K562 (cell line): ENCODE data around the gene GAS2L1. TPM values are rescaled to one million over a fixed set of nuclear protein-coding genes. Genes with fewer than 3 reads are reported as not detected.

Experiments
- CHD4 ChIP-seq: fragments of 200-600 bp; sonication (generic); IDR thresholded peaks from 3 replicates; pipeline ENCODE4 v1.6.1; 2012; ENCODE audit warnings: low read depth, mild to moderate bottlenecking, mixed read lengths, low read length, inconsistent platforms; ENCODE audit not compliant: insufficient read depth, insufficient replicate concordance, poor library complexity, severe bottlenecking
- CTBP1 ChIP-seq: fragments of 450-650 bp; IDR thresholded peaks from 2 replicates; pipeline ENCODE4 v1.6.1; 2016; ENCODE audit warnings: borderline replicate concordance
- DPF2 ChIP-seq: fragments of 450-650 bp; IDR thresholded peaks from 2 replicates; pipeline ENCODE4 v1.6.1; 2016
- ELF4 ChIP-seq: fragments of 450-650 bp; formaldehyde crosslinking; IDR thresholded peaks from 2 replicates; pipeline ENCODE4 v1.4.0; 2022; ENCODE audit warnings: missing genetic modification characterization
- KAT7 ChIP-seq: sonication (generic); formaldehyde crosslinking; IDR thresholded peaks from 2 replicates; pipeline ENCODE4 v1.8.0; 2022; ENCODE audit warnings: missing genetic modification reagents, mild to moderate bottlenecking, borderline replicate concordance
- NCOR1 ChIP-seq: fragments of 450-650 bp; IDR thresholded peaks from 2 replicates; pipeline ENCODE4 v1.6.1; 2016; ENCODE audit warnings: mild to moderate bottlenecking, moderate library complexity
- NONO ChIP-seq, 2 experiments: fragments of 200-400 bp in 1 of 2; fragments of 450-650 bp in 1 of 2; formaldehyde crosslinking in 1 of 2; IDR thresholded peaks; 2 replicates each; pipeline ENCODE4 v1.6.1; 2017; ENCODE audit warnings: low read depth in 2 of 2, mild to moderate bottlenecking in 2 of 2, moderate library complexity in 2 of 2, low read length in 1 of 2
- NR3C1 ChIP-seq: sonication (generic); formaldehyde crosslinking; IDR thresholded peaks from 2 replicates; pipeline ENCODE4 v1.8.1; 2022; ENCODE audit warnings: missing genetic modification reagents
- RCOR1 ChIP-seq, 2 experiments: IDR thresholded peaks; 2 replicates each; pipeline ENCODE4 v1.6.1; 2012; ENCODE audit warnings: low read depth in 2 of 2, low read length in 2 of 2, borderline replicate concordance in 1 of 2, improper control_type of control experiment in 1 of 2
- RFX5 ChIP-seq: IDR thresholded peaks from 2 replicates; pipeline ENCODE4 v1.6.1; 2011; ENCODE audit warnings: low read depth, mild to moderate bottlenecking, improper control_type of control experiment, low read length
- TAF9B ChIP-seq: fragments of 450-650 bp; IDR thresholded peaks from 2 replicates; pipeline ENCODE4 v1.6.1; 2018; ENCODE audit warnings: mild to moderate bottlenecking; ENCODE audit not compliant: partially characterized antibody
- polyA plus RNA-seq, 8 experiments: library from polyadenylated mRNA; depleted of rRNA in 4 of 8; stranded (reverse) in 5 of 8; unstranded in 3 of 8; fragments of >200 nt; fragmentation: Nextera tagmentation in 2 of 8; fragmentation: Illumina TruSeq in 1 of 8; extraction: Ambion mirVana in 2 of 8; extraction: Trizol in 1 of 8; gene quantifications; 2 replicates each; pipeline versions ENCODE4 v1.2.1 to v1.2.3, GENCODE V29; 2011 to 2014; ENCODE audit warnings: inconsistent platforms in 1 of 8, missing spikeins in 1 of 8
- total RNA-seq, 7 experiments: library from RNA; depleted of rRNA in 6 of 7; stranded (reverse); fragments of >200 nt in 6 of 7; fragmentation: Illumina TruSeq in 2 of 7; extraction: Trizol in 2 of 7; gene quantifications; 2 replicates each; pipeline versions ENCODE4 v1.2.1 to v1.2.3, GENCODE V29; 2011 to 2021; ENCODE audit warnings: low replicate concordance in 1 of 7
- TF ChIP-seq, protein P1 (sequence below), 3 experiments: IDR thresholded peaks in 2 of 3; conservative IDR thresholded peaks in 1 of 3; 2 replicates each; pipeline ENCODE4 v1.5.1; 2011 to 2012; ENCODE audit warnings: low read length in 3 of 3, mild to moderate bottlenecking in 3 of 3, control low read depth in 2 of 3, improper control_type of control experiment in 1 of 3, inconsistent platforms in 1 of 3, low read depth in 1 of 3, mixed read lengths in 1 of 3, moderate library complexity in 1 of 3; ENCODE audit not compliant: insufficient read depth in 2 of 3
- TF ChIP-seq, protein P2 (sequence below): fragments of 250-450 bp; sonication (Bioruptor Pico); IDR thresholded peaks from 2 replicates; pipeline ENCODE4 v1.8.0; 2021; ENCODE audit warnings: moderate library complexity, mild to moderate bottlenecking, inconsistent platforms
- TF ChIP-seq, protein P3 (sequence below): fragments of 200-800 bp; sonication (Bioruptor generic); IDR thresholded peaks from 2 replicates; pipeline ENCODE4 v1.6.1; 2016; ENCODE audit warnings: missing genetic modification characterization, missing compliant biosample characterization
- TF ChIP-seq, protein P4 (sequence below): fragments of 150-350 bp; conservative IDR thresholded peaks from 2 replicates; pipeline ENCODE4 v1.6.1; 2014; ENCODE audit warnings: low read length
- TF ChIP-seq, protein P5 (sequence below): fragments of 250-450 bp; sonication (Bioruptor Pico); IDR thresholded peaks from 2 replicates; pipeline ENCODE4 v1.8.0; 2022; ENCODE audit warnings: moderate library complexity, mild to moderate bottlenecking, inconsistent platforms

GAS2L1 gene
- total and polyA plus RNA-seq, 9 of the 15 experiments (the other 6 are each of a cell fraction or from before 2014, with no cell fraction given): 0.56 to 19.7 (median 3.2) TPM

DNA sequence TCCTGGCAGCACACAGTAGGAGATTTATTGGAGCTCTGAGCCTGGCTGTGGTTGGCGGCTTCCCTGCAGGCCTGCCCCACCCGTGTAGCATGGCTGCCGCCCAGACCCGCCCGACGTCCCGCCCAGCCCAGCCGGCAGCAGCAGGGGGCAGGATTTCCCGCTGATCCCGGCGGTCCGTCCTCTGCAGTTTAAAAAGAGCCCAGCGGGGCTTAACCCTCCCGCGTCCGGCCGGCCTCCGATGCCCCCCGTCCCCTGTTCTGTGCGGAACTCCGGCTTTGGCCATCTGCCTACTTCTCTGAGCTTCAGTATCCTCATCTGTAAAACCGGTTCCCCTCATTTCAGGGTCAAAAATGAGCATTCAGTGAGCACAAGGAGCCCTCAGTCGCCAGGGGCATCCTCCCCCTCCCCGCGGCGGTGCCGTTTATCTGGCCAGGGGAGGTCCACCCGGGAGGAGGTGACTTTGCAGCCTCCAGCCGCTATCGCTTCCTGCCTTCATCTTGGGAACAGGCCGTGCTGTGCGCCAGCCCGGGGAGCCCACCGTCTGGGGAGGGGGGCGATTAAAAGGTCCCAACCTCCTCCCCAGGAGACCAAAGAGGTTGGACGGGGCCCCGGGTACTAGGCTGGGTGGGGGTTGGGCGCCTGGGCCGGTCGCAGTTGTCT, at the start of gene GAS2L1 (continued):
- TF ChIP-seq, protein P1, sequence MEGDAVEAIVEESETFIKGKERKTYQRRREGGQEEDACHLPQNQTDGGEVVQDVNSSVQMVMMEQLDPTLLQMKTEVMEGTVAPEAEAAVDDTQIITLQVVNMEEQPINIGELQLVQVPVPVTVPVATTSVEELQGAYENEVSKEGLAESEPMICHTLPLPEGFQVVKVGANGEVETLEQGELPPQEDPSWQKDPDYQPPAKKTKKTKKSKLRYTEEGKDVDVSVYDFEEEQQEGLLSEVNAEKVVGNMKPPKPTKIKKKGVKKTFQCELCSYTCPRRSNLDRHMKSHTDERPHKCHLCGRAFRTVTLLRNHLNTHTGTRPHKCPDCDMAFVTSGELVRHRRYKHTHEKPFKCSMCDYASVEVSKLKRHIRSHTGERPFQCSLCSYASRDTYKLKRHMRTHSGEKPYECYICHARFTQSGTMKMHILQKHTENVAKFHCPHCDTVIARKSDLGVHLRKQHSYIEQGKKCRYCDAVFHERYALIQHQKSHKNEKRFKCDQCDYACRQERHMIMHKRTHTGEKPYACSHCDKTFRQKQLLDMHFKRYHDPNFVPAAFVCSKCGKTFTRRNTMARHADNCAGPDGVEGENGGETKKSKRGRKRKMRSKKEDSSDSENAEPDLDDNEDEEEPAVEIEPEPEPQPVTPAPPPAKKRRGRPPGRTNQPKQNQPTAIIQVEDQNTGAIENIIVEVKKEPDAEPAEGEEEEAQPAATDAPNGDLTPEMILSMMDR (IDR thresholded peaks at IDR 0.05 in 2 of 3, conservative IDR thresholded peaks at IDR 0.05 in 1 of 3; ENCODE audit: insufficient read depth in 2 of 3, low read depth in 1 of 3, low read length in 3 of 3): peak; percentile 63 to 75 (median 65); a peak in 5 of 6 replicates
- TF ChIP-seq, protein P2, sequence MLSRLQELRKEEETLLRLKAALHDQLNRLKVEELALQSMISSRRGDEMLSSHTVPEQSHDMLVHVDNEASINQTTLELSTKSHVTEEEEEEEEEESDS (CRISPR knock-in tag): no peak
- TF ChIP-seq NCOR1 (0 out of 2 replicates have a peak, but pooled peaks have one; percentile 25), CHD4 (no peak), DPF2 (peak; percentile 59; the same call in 1 of the 2 replicates), NR3C1 (CRISPR knock-in tag) (no peak), NONO (IDR thresholded peaks at IDR 0.05; ENCODE audit: low read depth in 2 of 2, low read length in 1 of 2) (peak in 1 of 2 experiments; percentile 5; a peak in 1 of 4 replicates), CTBP1 (peak; percentile 65), RCOR1 (IDR thresholded peaks at IDR 0.05; ENCODE audit: borderline replicate concordance in 1 of 2, low read depth in 2 of 2, low read length in 2 of 2) (peak in 1 of 2 experiments; percentile 47; a peak in 1 of 4 replicates), ELF4 (no peak), RFX5 (no peak), KAT7 (CRISPR knock-in tag) (no peak), TAF9B (peak; percentile 34)
- TF ChIP-seq, protein P3, sequence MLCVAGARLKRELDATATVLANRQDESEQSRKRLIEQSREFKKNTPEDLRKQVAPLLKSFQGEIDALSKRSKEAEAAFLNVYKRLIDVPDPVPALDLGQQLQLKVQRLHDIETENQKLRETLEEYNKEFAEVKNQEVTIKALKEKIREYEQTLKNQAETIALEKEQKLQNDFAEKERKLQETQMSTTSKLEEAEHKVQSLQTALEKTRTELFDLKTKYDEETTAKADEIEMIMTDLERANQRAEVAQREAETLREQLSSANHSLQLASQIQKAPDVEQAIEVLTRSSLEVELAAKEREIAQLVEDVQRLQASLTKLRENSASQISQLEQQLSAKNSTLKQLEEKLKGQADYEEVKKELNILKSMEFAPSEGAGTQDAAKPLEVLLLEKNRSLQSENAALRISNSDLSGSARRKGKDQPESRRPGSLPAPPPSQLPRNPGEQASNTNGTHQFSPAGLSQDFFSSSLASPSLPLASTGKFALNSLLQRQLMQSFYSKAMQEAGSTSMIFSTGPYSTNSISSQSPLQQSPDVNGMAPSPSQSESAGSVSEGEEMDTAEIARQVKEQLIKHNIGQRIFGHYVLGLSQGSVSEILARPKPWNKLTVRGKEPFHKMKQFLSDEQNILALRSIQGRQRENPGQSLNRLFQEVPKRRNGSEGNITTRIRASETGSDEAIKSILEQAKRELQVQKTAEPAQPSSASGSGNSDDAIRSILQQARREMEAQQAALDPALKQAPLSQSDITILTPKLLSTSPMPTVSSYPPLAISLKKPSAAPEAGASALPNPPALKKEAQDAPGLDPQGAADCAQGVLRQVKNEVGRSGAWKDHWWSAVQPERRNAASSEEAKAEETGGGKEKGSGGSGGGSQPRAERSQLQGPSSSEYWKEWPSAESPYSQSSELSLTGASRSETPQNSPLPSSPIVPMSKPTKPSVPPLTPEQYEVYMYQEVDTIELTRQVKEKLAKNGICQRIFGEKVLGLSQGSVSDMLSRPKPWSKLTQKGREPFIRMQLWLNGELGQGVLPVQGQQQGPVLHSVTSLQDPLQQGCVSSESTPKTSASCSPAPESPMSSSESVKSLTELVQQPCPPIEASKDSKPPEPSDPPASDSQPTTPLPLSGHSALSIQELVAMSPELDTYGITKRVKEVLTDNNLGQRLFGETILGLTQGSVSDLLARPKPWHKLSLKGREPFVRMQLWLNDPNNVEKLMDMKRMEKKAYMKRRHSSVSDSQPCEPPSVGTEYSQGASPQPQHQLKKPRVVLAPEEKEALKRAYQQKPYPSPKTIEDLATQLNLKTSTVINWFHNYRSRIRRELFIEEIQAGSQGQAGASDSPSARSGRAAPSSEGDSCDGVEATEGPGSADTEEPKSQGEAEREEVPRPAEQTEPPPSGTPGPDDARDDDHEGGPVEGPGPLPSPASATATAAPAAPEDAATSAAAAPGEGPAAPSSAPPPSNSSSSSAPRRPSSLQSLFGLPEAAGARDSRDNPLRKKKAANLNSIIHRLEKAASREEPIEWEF (CRISPR knock-in tag): no peak
- TF ChIP-seq, protein P4, sequence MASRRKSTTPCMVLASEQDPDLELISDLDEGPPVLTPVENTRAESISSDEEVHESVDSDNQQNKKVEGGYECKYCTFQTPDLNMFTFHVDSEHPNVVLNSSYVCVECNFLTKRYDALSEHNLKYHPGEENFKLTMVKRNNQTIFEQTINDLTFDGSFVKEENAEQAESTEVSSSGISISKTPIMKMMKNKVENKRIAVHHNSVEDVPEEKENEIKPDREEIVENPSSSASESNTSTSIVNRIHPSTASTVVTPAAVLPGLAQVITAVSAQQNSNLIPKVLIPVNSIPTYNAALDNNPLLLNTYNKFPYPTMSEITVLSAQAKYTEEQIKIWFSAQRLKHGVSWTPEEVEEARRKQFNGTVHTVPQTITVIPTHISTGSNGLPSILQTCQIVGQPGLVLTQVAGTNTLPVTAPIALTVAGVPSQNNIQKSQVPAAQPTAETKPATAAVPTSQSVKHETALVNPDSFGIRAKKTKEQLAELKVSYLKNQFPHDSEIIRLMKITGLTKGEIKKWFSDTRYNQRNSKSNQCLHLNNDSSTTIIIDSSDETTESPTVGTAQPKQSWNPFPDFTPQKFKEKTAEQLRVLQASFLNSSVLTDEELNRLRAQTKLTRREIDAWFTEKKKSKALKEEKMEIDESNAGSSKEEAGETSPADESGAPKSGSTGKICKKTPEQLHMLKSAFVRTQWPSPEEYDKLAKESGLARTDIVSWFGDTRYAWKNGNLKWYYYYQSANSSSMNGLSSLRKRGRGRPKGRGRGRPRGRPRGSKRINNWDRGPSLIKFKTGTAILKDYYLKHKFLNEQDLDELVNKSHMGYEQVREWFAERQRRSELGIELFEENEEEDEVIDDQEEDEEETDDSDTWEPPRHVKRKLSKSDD: no peak
- TF ChIP-seq, protein P5, sequence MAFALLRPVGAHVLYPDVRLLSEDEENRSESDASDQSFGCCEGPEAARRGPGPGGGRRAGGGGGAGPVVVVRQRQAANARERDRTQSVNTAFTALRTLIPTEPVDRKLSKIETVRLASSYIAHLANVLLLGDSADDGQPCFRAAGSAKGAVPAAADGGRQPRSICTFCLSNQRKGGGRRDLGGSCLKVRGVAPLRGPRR (CRISPR knock-in tag): no peak
